ENCODE results near the gene ZNF473. TPM values are rescaled to one million over a fixed set of nuclear protein-coding genes. Genes with fewer than 3 reads are reported as not detected.

Gene ZNF473
- 8.7 to 10.8 TPM (median 10.4 TPM) in 5 replicates for total RNA-seq (2022; extraction: Qiagen RNA extraction; ENCODE audit: low read depth)

DNA sequence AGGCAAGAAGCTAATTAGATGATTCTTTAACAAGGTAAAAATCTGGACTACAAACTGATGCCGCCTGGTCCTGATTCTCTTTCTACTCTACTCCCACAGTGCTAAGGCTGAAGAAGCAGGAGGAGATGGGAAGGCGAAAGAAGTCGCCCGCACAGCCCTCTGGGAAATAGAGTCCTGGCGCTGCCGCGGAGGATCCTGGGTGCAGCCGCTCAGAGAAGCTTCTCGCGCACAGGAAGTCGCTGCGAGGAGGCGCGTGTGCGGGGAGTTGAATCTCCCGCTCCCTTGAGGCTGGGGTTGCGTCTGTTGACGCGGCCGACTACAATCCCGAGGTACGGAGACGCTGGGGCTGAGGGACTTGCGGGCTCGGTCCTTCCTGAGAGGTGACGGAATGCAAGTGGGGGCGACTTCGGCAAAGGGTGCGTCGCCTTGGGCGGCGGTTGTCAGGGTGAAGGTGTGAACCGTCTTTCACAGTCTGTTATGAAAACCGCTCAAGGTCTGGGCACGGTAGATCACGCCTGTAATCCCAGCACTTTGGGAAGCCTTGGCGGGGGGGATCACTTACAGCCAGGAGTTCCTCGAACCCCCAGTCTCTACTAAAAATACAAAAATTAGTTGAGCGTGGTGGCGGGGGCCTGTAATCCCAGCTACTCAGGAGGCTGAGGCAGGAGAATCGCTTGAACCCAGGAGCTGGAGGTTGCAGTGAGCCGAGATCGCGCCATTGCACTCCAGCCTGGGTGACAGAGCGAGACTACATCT lies at the start of gene ZNF473:
ZNF473 (plus strand) TSS at position 212 of the 756 bp plus-strand sequence. CDS start 5,078 bp downstream, outside the sequence.

DNA sequence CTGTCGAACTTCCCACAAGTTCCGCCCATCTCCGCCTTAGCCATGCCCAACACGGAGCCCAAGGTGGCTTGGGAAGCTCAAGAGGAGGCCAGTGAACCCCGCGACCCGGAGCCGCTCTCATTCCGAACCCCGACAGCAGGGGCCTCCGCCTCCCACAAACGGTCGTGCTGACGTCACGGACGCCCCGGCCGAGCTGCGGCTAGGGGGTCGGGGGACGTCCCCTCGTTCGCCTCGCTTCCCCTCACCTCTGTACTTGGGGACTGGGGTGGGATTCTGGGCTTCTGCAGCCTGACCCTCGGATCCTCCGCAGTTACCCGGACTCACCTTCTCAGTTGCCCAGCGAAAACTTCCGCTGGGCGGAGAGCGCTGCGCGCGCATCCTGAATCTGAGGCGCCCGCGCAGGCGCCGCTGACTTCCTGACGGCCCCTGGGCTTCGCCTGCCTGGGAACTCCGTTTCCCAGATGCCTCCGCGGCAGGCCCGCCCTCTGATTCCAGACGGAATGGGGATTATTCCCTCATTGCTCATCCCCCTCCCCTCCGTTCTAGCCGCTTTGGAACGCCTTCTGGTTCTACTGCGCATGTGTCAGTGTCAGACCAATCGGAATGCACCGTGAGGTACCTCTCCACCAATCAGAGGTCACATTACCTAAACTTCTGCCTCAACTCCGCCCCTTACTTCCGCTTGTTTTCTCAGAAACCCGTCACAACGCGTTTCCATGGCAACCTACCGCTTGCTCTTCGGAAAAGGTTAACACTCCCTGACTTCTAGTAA lies 597 bp upstream of the ZNF473 start, which contains the start of gene VRK3:
VRK3 (minus strand) TSS at position 351 of the 772 bp plus-strand sequence. CDS start 9,210 bp downstream, outside the sequence.

Other genes starting within 250 kb of the ZNF473 start
- gene FUZ, start 212.7 kb upstream of the ZNF473 start, total RNA-seq (2022; extraction: Qiagen RNA extraction; ENCODE audit: low read depth) = 14.0 to 15.8 TPM (median 14.6 TPM) in 5 replicates
- gene MED25, start 207.7 kb upstream of the ZNF473 start, total RNA-seq (2022; extraction: Qiagen RNA extraction; ENCODE audit: low read depth) = 44.3 to 77.3 TPM (median 61.4 TPM) in 5 replicates
- gene PTOV1, start 174.8 kb upstream of the ZNF473 start, total RNA-seq (2022; extraction: Qiagen RNA extraction; ENCODE audit: low read depth) = 109 to 166 TPM (median 155 TPM) in 5 replicates
- 39.7 to 55.3 TPM (median 47.3 TPM) in 5 replicates for gene PNKP, start 158.4 kb upstream of the ZNF473 start, total RNA-seq (2022; extraction: Qiagen RNA extraction; ENCODE audit: low read depth)
- 66.3 to 117 TPM (median 109 TPM) in 5 replicates for gene AKT1S1, start 148.7 kb upstream of the ZNF473 start, total RNA-seq (2022; extraction: Qiagen RNA extraction; ENCODE audit: low read depth)
- gene TBC1D17, start 148.3 kb upstream of the ZNF473 start, total RNA-seq (2022; extraction: Qiagen RNA extraction; ENCODE audit: low read depth) = 21.7 to 25.3 TPM (median 22.1 TPM) in 5 replicates
- gene IL4I1, start 129.1 kb upstream of the ZNF473 start, total RNA-seq (2022; extraction: Qiagen RNA extraction; ENCODE audit: low read depth) = 0.59 to 1.8 TPM (median 0.79 TPM) in 5 replicates
- gene ATF5, start 96.8 kb upstream of the ZNF473 start, total RNA-seq (2022; extraction: Qiagen RNA extraction; ENCODE audit: low read depth) = 45.7 to 62.6 TPM (median 55.7 TPM) in 5 replicates
- 77.8 to 99.6 TPM (median 94.7 TPM) in 5 replicates for gene NUP62, start 96.5 kb upstream of the ZNF473 start, total RNA-seq (2022; extraction: Qiagen RNA extraction; ENCODE audit: low read depth)
- gene SIGLEC11, start 64.8 kb upstream of the ZNF473 start, total RNA-seq (2022; extraction: Qiagen RNA extraction; ENCODE audit: low read depth) = not detected in 5 replicates
- gene VRK3, start 633 bp upstream of the ZNF473 start, total RNA-seq (2022; extraction: Qiagen RNA extraction; ENCODE audit: low read depth) = 36.3 to 42.8 TPM (median 38.5 TPM) in 5 replicates
- gene IZUMO2, start 137.3 kb downstream of the ZNF473 start, total RNA-seq (2022; extraction: Qiagen RNA extraction; ENCODE audit: low read depth) = not detected in 5 replicates
- 5.0 to 8.3 TPM (median 6.5 TPM) in 5 replicates for gene MYH14, start 177.6 kb downstream of the ZNF473 start, total RNA-seq (2022; extraction: Qiagen RNA extraction; ENCODE audit: low read depth)

Measured in A549 treated with RU486 at 1 μM for 4 hours (cell line).